GM18520 (cell line): ENCODE data around the gene ARHGEF4.
"Not testable (repeated sequence)": the region's sequence is repeated elsewhere in the genome, so short reads cannot be mapped to it uniquely, and the experiment has no call there.

Source experiments
- ATAC-seq: cut with Tn5 transposase; IDR thresholded peaks from one replicate; pipeline ENCODE4 v1.9.1; 2021; ENCODE audit not compliant: unreplicated experiment

ARHGEF4 gene

DNA sequence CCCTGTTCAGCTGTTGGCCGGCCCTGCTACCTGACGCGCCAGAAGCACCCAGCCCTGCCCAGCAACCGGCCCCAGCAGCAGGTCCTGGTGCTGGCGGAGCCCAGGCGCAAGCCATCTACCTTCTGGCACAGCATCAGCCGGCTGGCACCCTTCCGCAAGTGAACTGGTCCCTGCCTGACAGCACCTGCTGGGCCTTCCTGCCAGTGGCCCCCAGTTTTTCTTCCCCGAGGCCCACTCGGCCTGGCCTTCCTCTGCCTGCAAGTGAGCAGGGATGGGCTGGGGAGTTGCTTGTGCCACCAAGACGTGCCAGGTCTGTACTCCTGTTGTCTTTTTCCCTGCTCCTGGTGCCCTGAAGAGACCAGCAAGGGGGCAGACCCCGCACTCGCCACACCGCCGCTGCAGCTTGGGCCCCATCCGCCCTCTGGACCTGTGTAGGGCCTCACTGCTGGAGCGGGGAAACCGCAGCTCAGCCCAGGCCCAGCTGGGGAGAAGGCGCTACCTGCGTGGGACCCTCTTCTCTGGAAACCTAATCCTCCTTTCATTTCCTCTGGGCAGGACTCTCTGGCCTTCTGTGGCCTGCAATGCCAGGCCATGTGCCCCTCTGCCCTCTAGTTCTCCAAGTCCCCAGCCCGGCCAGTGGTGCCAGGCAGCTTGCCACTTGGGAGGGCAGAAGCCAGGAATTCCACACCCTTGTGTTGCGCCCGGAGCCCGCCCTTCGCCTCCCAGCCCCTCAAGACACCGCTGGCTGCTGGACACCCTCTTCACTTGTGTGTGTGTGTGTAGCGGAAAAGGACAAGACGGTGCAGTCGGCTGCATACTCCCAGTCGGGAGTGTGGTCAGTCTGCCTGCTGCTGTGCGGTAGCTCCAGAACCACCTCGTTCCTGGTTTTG is 209.6 kb downstream of the ARHGEF4 start:
- ATAC-seq = no peak

DNA sequence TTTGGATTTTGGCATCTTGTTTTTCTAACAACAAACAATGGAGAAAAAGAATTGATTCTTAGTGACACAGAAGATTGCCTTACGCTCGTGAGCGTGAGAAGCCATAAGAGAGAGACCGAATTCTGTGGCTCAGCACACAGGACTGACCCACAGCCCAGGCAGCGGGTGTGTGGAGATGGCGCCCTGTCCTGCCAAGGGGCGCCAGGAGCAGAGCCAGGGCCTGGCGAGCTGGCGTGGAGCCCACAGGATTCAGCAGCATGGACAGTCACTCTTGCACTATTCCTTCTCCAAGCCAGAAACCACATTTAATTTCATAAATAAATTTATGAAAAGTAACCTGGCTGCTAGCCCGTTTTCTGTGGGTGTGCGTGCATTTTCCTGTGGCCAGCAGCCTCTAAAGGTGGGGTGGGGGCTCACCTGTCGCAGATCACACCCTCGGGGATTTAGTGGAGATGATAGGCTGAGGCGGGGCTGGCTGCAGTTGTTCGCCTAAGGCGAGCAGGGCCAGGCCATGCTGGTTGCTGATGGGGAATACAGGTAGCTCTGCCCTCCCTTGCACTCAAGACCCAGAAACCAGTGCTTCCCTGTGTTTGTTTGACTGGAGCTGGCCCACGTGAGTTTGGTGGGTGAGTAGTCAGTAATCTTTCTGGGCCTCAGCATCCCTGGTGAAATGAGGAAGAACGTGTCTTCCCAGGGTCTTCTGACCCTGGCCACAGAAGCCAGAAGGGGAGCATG is 210.4 kb downstream of the ARHGEF4 start:
- no peak for ATAC-seq

DNA sequence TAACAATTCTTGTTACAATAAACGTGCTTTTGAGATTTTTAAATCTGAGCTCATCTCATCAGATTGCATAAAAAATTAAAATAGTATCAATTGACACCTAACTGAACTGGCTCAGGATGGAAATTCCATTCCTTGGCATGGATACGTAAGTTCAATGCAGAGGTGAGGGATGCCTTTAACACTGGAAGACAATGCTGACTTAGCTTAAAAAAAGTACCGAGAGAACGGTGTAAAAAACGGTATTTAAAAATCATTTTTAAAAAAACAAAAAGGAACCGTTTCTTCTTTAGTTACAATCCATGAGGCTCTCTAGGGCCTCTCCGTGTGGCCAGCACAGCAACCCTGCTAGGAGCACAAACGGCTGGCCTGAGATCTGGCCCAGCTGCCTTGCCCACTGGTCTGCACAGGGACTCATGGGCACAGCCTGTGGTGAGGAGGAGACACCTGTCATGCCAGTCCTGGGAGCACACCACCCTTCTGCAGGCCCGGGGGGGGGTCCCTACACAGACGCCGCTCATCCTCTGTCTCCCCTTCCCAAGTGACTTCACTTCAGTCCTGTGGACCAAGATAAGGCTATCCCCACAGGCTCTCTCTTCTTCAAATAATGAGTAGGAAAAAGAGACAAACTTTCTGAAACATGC is 211.3 kb downstream of the ARHGEF4 start:
- no peak for ATAC-seq

DNA sequence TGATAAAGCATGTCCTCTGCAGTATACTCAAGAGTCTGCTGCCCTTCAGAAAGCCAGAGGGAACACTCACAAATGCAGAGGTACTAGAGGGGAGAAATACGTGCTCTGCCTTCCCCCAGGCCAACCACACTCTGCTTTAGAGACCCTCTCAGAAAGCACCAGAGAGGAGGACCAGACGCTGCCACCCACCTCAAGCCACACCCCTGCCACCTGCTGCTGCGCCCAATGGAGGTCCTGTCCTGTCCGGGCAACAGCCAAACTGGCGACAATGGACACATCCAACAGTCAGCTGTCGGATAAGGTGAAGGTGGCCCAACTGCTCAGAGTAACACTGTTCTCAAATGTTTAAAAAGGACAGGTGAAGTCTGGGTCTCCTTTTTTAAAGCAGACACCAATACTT is 211.9 kb downstream of the ARHGEF4 start:
- ATAC-seq = no peak

DNA sequence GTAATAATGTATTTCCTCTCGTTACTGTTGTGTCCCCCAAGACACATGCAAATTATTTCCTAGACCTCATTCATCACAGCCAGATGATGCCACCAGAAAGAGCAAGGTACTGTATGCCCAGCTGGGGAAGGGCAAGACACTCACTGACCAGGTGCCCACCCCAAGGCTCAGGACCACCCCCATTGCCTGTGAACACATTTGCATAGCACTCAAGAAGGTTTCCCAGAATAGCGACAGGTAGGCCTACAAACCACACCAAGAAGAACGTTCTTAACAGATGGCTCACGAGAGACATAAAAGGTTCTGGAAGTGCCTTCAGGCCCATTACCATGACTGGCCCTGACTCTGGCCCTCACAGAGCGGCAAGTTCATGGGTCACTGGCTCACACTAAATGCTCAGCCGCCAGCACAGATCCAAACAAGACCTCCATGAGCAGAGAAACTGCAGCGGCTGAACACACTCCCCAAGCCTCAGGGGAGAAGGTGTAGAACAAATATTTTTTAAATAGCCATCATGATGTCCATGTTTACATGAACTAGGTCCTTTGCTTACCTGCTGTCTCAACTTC is 212.5 kb downstream of the ARHGEF4 start:
- no peak for ATAC-seq

DNA sequence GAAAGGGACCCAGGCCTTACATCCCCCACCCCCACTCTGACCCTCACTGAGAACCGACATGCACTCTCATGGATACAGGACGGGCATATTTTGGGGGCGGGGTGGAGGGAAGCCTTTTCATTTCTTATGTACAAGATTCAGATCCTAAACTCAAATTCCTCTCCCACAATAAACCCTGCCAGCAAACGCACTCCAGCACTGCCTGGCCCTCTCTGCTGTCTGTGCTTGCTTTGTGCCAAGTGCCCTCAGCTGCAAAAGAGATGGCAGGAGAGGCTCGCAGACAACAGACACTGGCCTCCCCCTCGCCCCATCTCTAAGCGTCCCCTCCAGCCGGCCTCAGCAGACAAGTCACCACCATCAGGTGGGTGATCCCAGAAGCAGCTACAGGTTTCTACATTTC is 214.2 kb downstream of the ARHGEF4 start:
- no peak for ATAC-seq

DNA sequence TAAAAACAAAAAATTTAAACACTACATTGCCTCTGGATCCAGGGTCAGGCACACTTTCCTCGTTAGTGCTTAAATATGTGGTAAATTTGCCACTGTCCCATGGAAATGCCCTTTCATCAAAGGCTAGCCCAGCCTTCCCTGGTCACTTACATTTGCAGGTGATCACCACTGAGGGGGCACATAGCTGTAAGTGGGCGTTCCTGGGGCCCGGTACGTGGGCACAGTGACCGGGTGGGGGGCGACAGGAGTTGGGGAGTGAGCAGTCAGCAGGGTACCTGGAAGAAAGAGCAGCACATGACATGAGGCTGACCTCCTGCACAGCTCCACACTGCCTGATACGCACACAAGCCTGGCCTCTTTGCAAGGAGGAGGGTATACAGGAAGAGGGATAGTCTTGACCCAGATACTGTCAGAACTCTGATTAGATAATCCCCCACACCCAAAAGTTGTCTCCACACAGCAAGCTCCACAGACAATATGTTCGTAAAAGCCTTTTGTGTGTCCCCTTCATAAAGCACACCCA is 216.1 kb downstream of the ARHGEF4 start:
- no peak for ATAC-seq

DNA sequence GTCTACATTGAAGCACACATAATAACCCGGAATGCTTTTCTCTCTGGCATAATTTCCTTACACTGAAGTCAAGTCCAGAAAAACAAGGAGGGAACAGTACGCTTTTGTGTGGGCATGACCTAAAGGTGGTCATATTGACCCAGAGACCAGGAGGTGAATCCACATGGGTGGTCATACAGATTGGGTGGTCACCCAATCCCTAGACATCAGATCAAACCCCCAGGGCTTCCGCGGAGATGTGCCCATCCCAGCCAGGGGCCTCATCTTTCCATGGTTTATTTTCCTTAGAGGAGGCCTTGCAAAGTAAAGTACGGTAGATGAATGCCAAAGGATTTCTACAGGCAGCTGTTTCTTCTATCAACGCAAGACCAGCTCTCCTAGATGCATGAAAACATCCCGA is 217.8 kb downstream of the ARHGEF4 start:
- no peak for ATAC-seq

DNA sequence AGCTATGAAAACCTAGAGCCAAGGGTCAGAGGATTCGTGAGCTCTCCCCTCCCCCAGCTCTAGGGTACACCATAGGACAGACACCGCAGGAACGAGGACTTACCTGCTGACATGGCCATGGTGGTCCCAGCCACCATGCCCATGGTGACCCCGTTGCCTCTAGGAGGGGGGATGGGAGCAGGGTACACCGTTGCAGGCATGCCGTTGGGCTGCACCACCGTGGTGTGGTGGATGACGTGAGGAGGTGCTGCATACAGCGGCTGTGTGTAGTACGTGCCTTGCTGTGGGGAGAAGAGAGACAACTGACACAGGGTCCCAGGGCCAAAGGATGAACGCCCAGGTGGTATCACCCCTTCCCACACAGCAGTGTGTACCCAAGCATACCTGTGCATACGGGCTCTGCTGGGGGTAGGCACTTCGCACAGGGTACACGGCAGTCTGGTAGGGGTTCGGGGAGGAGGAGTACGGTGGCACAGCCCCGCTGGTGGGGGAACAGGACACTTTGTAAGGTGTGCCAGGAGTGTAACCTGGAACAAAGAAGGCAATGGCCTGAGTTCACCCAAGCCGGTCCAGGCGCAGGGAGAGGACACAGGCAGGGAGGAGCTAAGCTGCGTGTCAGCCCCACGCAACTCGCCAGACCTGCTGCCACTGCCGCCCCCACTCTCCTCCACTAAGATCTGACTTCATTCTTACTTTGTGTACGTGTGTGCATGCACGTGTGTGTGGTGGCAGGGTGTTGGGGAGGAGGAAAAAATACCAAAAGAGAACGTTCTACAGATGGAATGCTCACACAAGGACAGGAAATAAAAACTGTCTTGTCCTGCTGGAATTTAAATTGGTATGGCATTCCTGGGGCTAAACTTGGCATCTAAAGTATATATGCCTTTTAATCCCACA is 218.7 kb downstream of the ARHGEF4 start:
- ATAC-seq = no peak

DNA sequence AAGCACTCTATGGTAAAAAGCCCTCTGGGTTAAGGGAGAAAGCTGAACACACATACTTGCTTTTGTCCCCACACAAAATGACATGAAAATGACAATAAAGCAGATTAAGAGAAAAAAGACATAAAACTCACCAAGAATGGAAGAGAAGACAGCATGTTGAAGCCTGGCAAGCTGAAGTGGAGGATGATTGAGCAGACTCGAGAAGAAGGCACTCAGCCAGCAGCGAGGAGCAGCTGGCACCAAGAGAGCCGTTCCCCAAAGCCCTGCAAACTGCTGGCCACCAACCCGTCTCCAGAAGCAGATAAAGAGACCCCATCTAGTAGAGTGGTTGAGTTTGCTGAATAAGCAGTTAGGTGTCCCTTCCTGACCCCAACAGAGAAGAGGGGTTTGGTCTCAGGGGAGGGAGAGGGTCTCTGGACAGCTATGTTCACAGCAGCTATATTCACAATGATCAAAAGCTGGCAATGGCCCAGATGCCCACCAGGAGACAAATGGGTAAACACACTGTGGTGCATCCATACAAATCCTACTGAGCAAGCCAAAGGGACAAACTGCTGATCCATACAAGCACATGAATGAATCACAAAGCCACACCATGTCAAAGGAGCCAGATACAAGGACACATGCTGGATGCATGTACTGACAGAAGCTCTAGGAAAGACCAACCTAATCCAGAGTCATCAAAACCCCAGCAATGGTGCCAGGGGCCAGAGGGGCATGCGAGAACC is 219.7 kb downstream of the ARHGEF4 start:
- no peak for ATAC-seq

DNA sequence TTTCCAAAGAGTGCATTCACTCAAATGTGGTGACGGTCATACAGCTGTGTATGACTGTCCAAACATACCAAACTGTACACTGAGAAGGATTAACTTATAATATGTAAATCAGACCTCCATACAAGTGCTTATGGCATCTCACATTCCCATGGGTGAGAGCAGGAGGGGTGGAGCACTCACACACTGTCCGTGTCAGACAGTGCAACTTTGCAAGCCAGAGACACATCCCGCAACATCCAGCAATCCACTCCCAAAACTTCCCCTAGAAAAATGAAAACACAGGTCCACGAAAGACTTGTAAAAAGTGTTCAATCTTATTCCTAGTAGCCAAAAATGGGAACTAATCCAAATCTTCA is 220.2 kb downstream of the ARHGEF4 start:
- ATAC-seq = no peak

DNA sequence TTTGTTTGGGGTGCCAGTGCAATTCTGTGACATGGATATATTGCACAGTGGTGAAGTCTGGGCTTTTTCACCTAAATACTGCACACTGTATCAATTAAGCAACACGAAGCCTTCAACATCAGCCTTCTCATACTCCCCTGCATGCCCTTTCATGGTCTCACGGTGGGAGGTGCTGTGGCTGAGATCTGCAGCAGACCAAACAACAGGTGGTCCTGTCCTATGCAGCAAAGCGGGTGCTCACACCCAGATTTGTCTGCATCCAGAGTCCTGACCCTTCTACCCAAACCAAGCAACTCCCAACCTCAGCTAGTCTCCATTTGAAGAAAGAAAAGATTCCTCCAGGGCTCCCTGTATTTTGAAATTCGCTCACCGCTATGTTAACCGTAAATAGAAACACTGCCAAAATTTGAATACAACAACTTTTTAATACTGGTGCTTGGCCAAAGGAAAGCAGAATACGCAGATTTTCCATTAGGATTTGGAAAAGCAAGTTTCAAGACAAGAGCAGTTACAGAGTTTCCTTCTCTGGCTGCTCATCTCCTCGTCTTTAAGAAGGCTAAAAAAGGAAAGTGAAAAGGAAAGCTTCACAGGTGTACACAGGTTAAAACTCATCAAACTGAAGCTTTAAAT is 221.6 kb downstream of the ARHGEF4 start:
- ATAC-seq = no peak

DNA sequence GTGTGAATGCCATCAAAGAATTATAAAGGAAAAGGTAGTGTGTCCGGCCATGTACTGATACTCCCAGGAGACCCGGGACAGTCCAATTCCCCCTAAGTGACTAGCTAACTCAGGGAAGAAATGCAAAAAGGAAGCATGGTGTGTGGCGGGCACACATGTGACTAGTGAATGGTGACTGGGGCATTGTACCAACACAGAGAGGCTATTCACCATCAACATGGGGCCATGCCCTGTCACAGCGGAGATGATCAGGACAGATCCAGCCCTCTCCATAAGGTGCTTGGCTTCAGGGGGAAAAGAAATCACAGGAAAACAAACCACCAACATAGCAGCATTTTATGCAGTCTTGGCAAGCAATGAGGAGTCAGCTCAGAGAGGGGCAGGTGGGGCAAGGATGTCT is 222.2 kb downstream of the ARHGEF4 start:
- no peak for ATAC-seq

DNA sequence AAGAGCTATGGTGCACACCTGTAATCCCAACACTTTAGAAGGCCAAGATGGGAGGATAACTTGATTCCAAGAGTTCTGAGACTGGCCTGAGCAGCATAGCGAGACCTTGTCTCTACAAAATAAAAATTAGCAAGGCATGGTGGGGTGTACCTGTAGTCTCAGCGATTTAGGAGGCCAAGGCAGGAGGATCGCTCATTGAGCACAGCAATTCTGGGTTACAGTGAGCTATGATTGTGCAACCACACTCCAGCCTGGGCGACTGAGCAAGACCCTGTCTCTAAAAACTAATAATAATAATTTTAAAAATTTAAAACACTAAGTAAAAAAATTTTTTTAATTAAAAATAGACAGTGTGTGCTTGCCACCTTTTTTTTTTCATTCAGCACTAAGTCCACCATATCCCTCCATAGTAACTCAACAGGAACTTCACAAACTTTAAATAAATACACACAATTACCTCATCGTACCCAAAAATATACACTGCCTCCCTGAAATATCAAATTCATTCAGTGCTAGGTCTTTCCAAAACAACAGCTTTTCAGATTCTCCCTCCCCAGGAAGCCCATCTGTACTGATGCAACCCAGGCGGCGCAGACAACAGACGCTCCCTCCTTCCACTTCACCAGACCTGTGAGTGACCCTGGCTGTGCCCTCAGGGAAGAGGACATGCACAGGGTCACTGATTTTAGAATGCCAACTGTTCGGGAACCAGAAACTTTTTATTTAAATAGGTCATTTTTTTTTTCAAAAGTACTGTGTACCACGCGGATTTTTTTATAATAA is 227.0 kb downstream of the ARHGEF4 start:
- ATAC-seq = no peak

DNA sequence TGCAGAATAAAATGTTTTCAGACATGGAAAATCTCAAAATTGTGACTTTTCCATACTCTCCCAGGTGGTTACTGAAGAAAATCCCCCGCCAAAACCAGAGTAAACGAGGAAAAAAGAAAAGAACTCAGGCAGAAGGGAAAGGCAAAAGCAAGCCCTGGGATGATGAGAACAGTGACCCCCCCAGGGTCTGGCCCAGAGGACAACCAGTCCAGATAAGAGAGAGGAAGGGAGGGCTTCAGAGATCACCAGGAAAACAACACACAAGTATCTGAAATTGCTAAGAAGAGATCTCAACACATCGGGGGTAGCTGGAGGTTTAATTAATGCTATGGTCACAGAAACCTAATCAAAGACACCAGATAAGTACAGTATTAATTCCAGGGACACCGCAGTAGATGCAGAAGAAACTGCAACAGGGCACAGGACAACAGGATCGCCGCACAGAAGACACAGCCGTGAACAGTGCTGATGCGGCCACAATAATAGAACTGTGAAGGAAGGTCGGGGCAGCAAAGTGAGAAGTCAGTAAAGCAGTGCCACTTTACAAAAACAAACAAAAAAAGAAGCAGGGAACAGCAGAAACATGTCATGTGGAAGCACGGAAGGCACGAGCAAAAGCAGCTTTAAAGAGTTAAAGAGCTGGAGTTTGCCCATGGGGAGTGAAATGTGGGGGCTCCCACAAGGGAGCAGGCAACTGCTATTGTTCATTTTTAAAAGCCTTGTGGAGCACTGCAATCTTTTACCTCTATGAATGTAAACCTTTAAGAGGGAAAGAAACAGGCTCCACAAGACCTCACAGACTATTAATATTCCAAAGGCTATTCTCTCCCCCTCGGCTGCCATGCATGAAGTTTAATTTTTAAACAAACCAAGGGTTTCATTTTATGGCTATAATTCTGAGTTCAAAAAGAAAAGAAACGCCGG is 228.1 kb downstream of the ARHGEF4 start:
- ATAC-seq = no peak

DNA sequence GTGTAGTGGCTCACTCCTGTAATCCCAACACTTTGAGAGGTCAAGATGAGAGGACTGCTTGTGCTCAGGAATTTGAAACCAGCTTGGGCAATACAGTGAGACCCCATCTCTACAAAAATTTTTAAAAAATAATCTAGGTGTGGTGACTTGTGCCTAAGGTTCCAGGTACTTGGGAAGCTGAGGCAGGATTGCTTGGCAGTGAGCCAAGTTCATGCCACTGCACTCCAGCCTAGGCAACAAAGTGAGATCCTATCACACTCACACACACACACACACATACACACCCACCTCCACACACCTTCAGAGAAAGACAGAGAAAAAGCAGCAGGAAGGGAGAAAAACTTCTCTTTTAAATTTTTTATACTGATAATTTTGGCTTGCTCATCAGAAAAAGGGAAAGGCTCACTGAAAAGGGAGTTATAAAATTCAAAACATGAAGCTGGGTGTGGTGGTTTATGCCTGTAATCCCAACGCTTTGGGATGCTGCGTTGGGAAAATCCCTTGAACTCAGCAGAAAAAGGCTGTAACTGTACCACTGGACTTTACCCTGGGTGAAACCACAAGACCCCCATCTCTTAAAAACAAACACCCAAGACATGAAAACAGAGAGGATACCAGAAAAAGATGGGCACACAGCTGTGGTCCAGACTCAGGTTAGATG is 230.9 kb downstream of the ARHGEF4 start:
- ATAC-seq = no peak

DNA sequence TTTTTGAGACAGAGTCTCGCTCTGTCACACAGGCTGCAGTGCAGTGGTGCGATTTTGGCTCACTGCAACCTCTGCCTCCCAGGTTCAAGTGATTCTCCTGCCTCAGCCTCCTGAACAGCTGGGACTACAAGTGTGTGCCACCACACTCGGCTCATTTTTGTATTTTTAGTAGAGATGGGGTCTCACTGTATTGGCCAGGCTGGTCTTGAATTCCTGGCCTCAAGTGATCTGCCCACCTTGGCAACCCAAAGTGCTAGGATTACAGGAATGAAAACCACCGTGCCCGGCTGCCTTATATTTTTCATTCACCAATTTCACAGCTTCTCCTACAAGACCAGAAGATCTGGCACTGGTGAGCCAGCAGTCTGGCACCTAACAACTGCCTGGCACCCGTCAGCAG is 231.5 kb downstream of the ARHGEF4 start:
- not testable (repeated sequence) for ATAC-seq
